ENCODE results near the gene DST. TPM values are rescaled to one million over a fixed set of nuclear protein-coding genes. Genes with fewer than 3 reads are reported as not detected.

Gene DST
- total RNA-seq: 1 to 10 TPM; 5.7 to 6.2 TPM

DNA sequence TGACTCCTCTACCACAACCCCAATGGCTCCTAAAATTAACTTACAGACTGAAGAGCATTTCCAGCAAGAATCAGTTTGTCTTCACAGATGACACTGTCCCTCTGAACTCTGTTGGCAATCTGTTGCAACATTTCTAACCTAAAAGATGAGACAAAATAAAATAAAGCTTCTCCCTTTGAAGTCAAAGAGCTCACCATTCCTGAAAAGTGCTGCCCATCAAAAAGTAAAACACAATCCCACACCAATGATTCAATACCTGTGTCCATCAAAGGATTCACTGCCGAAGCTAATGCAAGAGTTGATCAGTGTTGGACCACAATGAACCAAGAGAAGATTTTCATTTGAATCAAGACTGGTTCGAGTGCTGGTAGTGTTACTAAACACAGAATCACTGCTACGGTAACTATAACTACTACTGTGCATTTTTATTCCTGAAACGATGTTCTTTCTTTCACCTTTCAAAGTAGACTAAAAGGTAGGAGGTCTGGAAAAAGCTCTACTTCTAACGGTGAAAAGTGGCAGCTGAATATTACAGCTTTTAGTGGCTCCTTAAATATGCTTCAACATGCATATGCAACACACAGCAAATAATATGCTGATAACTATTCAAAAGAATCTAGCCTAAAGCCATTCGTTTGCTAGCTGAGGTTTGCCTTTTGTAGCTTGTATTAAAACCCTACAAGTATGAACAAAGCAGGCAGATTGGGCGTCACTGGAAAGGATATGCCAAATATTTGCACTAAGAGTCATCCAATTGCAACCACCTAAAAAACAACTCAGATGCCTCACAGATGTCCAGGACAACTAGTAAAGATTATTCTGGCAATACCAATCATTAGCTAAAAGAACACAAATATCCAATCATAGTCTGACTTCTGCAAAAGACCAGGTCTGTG is at the start of gene DST:
TSS of gene DST (minus strand) at position 524 of the 896 bp plus-strand sequence.
- Mint-ChIP-seq H3K4me1 (ENCODE audit: low read depth) (no peaks in the 10 kb centered on the region), H3K4me3 (no peak within 1 kb of the TSS), H3K9me3 (no peaks in the 10 kb centered on the region), H3K27ac (no peak within 1 kb of the TSS), H3K27me3 (peaks cover 2% of the 10 kb centered on the region), H3K36me3 (no peaks in the 10 kb centered on the region)
- POLR2A ChIA-PET: no interaction called here
- CTCF ChIA-PET: no interaction called here
- no peak for DNase-seq
- intact Hi-C loops (cut with micrococcal nuclease): no loop called here

GRCh38 chr6:56691814-56692213 is 49.1 kb upstream of the DST start:
- H3K4me1 Mint-ChIP-seq (ENCODE audit: low read depth): no peaks in the 10 kb centered on the region
- no peaks in the 10 kb centered on the region for H3K27me3 Mint-ChIP-seq
- CTCF ChIA-PET: no interaction called here
- POLR2A ChIA-PET: no interaction called here
- H3K27ac Mint-ChIP-seq: no peak overlapping the region
- H3K36me3 Mint-ChIP-seq: no peaks in the 10 kb centered on the region
- no peak overlapping the region for H3K4me3 Mint-ChIP-seq
- no peak for DNase-seq
- no peaks in the 10 kb centered on the region for H3K9me3 Mint-ChIP-seq
- intact Hi-C loops (cut with micrococcal nuclease): no loop called here

- ChIA-PET CTCF (no interaction called here), POLR2A (no interaction called here)
- Mint-ChIP-seq H3K4me1 (ENCODE audit: low read depth) (no peaks in the 10 kb centered on the region), H3K36me3 (no peaks in the 10 kb centered on the region), H3K4me3 (no peak overlapping the region), H3K9me3 (no peaks in the 10 kb centered on the region), H3K27me3 (no peaks in the 10 kb centered on the region), H3K27ac (no peak overlapping the region)
- intact Hi-C loops (cut with micrococcal nuclease): no loop called here
- DNase-seq: no peak
Measured at GRCh38 chr6:56691286-56691595, 48.6 kb upstream of the DST start.

GRCh38 chr6:56690519-56691285 is 48.0 kb upstream of the DST start:
- POLR2A ChIA-PET: no interaction called here
- Mint-ChIP-seq H3K36me3 (no peaks in the 10 kb centered on the region), H3K27ac (no peak overlapping the region), H3K4me1 (ENCODE audit: low read depth) (no peaks in the 10 kb centered on the region), H3K9me3 (no peaks in the 10 kb centered on the region), H3K4me3 (no peak overlapping the region), H3K27me3 (no peaks in the 10 kb centered on the region)
- CTCF ChIA-PET: interaction anchor here (1.8 kb wide), 1 partner anchor 19 kb away, joined by 4 read pairs; no protein-coding TSS in a partner anchor
- intact Hi-C loops (cut with micrococcal nuclease): no loop called here
- DNase-seq: no peak

GRCh38 chr6:56689663-56690062 is 47.0 kb upstream of the DST start:
- no peaks in the 10 kb centered on the region for H3K9me3 Mint-ChIP-seq
- ChIA-PET CTCF (interaction anchor here (1.8 kb wide), 1 partner anchor 20 kb away, joined by 4 read pairs; no protein-coding TSS in a partner anchor), POLR2A (no interaction called here)
- H3K27me3 Mint-ChIP-seq: no peaks in the 10 kb centered on the region
- intact Hi-C loops (cut with micrococcal nuclease): no loop called here
- H3K36me3 Mint-ChIP-seq: no peaks in the 10 kb centered on the region
- DNase-seq: no peak
- H3K4me3 Mint-ChIP-seq: no peak overlapping the region
- no peaks in the 10 kb centered on the region for H3K4me1 Mint-ChIP-seq (ENCODE audit: low read depth)
- H3K27ac Mint-ChIP-seq: no peak overlapping the region

GRCh38 chr6:56689114-56689513 is 46.4 kb upstream of the DST start:
- ChIA-PET POLR2A (no interaction called here), CTCF (interaction anchor here (1.8 kb wide), 1 partner anchor 21 kb away, joined by 4 read pairs; no protein-coding TSS in a partner anchor)
- Mint-ChIP-seq H3K4me3 (no peak overlapping the region), H3K27ac (no peak overlapping the region), H3K27me3 (no peaks in the 10 kb centered on the region), H3K36me3 (no peaks in the 10 kb centered on the region), H3K9me3 (no peaks in the 10 kb centered on the region), H3K4me1 (ENCODE audit: low read depth) (no peaks in the 10 kb centered on the region)
- DNase-seq: no peak
- intact Hi-C loops (cut with micrococcal nuclease): no loop called here

DNA sequence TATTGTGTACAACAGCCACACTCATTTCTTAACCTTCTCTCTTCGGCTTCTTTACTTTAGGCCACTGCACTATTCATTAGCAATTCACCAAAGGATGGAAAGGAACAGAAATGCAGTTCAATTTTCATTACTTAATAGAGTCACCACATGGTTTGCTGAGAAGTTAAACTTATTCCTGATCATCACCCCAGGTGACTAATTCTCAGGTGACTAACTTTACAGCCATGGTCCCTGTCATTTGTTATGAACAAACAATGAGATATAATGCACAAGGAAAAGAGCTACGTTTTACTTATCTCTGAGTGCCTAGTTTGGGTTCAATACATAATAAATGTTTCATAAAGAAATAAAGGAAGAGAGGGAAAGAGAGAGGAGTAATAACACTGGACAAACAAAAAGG is 45.8 kb upstream of the DST start:
- POLR2A ChIA-PET: no interaction called here
- Mint-ChIP-seq H3K27me3 (no peaks in the 10 kb centered on the region), H3K36me3 (no peaks in the 10 kb centered on the region), H3K9me3 (no peaks in the 10 kb centered on the region), H3K4me3 (no peak overlapping the region), H3K4me1 (ENCODE audit: low read depth) (no peaks in the 10 kb centered on the region), H3K27ac (no peak overlapping the region)
- no peak for DNase-seq
- CTCF ChIA-PET: no interaction called here
- intact Hi-C loops (cut with micrococcal nuclease): no loop called here

GRCh38 chr6:56687551-56687950 is 44.9 kb upstream of the DST start:
- DNase-seq: no peak
- Mint-ChIP-seq H3K36me3 (no peaks in the 10 kb centered on the region), H3K4me3 (no peak overlapping the region), H3K4me1 (ENCODE audit: low read depth) (no peaks in the 10 kb centered on the region), H3K27ac (no peak overlapping the region), H3K27me3 (no peaks in the 10 kb centered on the region), H3K9me3 (no peaks in the 10 kb centered on the region)
- ChIA-PET POLR2A (no interaction called here), CTCF (interaction anchor here (0.6 kb wide), 2 partner anchors 50 to 368 kb away, joined by 3 to 4 read pairs; no protein-coding TSS in a partner anchor)
- intact Hi-C loops (cut with micrococcal nuclease): no loop called here

GRCh38 chr6:56686429-56686828 is 43.7 kb upstream of the DST start:
- intact Hi-C loops (cut with micrococcal nuclease): no loop called here
- Mint-ChIP-seq H3K36me3 (no peaks in the 10 kb centered on the region), H3K27me3 (no peaks in the 10 kb centered on the region), H3K9me3 (no peaks in the 10 kb centered on the region), H3K4me1 (ENCODE audit: low read depth) (no peaks in the 10 kb centered on the region), H3K4me3 (no peak overlapping the region), H3K27ac (no peak overlapping the region)
- CTCF ChIA-PET: no interaction called here
- no peak for DNase-seq
- POLR2A ChIA-PET: no interaction called here

DNA sequence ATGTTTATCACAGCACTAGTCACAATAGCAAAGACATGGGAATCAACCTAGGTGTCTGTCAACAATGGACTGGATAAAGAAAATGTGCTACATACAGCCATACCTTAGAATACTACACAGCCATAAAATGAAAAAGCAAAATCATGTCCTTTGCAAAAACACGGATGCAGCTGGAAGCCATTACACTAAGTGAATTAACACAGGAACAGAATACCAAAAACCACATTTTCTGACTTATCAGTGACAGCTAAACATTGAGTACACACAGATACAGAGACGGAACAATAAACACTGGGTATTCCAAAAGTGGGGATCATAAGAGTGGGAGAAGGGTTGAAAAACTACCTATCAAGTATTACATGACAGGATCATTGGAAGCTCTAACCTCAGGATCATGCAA is 43.3 kb upstream of the DST start:
- no peaks in the 10 kb centered on the region for H3K9me3 Mint-ChIP-seq
- DNase-seq: no peak
- H3K36me3 Mint-ChIP-seq: no peaks in the 10 kb centered on the region
- POLR2A ChIA-PET: no interaction called here
- intact Hi-C loops (cut with micrococcal nuclease): no loop called here
- no peak overlapping the region for H3K4me3 Mint-ChIP-seq
- H3K27ac Mint-ChIP-seq: no peak overlapping the region
- H3K27me3 Mint-ChIP-seq: no peaks in the 10 kb centered on the region
- no peaks in the 10 kb centered on the region for H3K4me1 Mint-ChIP-seq (ENCODE audit: low read depth)
- CTCF ChIA-PET: no interaction called here

GRCh38 chr6:56685102-56685733 is 42.5 kb upstream of the DST start:
- intact Hi-C loops (cut with micrococcal nuclease): no loop called here
- POLR2A ChIA-PET: no interaction called here
- no peaks in the 10 kb centered on the region for H3K4me1 Mint-ChIP-seq (ENCODE audit: low read depth)
- CTCF ChIA-PET: no interaction called here
- no peak overlapping the region for H3K27ac Mint-ChIP-seq
- no peaks in the 10 kb centered on the region for H3K9me3 Mint-ChIP-seq
- H3K36me3 Mint-ChIP-seq: no peaks in the 10 kb centered on the region
- no peaks in the 10 kb centered on the region for H3K27me3 Mint-ChIP-seq
- H3K4me3 Mint-ChIP-seq: no peak overlapping the region
- no peak for DNase-seq

DNA sequence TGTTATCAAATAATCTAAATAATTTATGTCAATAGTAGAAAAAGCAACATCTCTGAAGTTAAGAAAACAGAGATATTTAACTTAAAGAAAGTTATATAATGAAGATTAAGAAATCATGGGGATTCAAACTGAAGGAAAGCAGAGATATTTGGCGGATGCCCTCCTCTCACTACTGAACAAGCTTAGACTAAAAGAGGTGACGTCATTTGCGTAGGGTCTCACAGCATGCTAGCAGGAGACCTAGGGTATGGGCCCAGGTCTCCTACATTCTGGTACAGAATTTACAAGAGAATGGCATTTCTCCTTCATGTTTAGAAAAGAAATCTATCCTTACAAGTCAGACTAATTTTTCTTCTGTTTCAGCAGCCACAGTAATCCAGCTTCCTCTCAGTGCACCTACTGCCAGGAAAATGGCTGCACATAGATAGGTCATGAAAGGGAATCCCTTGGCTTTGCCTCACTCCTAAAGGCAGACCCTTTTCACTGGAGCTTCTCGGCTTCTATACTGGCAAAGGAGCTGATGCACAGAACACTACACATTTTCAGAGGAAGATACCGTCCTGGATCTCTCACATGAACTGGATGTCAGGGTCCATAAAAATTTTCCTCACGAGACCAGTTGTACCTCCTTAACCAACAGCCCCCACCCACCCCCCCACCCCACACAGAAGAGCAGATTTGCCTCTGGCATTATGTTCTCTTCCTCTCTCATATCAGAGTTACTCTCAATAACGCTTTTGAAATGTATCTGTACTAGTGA is 41.8 kb upstream of the DST start:
- CTCF ChIA-PET: no interaction called here
- DNase-seq: no peak
- H3K4me1 Mint-ChIP-seq (ENCODE audit: low read depth): no peaks in the 10 kb centered on the region
- no peak overlapping the region for H3K27ac Mint-ChIP-seq
- H3K27me3 Mint-ChIP-seq: no peaks in the 10 kb centered on the region
- no peak overlapping the region for H3K4me3 Mint-ChIP-seq
- intact Hi-C loops (cut with micrococcal nuclease): no loop called here
- H3K36me3 Mint-ChIP-seq: no peaks in the 10 kb centered on the region
- POLR2A ChIA-PET: no interaction called here
- no peaks in the 10 kb centered on the region for H3K9me3 Mint-ChIP-seq

Data from activated CD4-positive, alpha-beta memory T cell treated with anti-CD3 and anti-CD28 coated beads for 36 hours (primary cell).